Germinal center (tissue), 1 donor: ENCODE measurements around the gene DYNAP.

Experiments
- DNase-seq: peaks from one replicate; pipeline ENCODE4 v3.0.0; 2012; ENCODE audit warnings: mixed read lengths, low spot score

The DYNAP gene

DNA sequence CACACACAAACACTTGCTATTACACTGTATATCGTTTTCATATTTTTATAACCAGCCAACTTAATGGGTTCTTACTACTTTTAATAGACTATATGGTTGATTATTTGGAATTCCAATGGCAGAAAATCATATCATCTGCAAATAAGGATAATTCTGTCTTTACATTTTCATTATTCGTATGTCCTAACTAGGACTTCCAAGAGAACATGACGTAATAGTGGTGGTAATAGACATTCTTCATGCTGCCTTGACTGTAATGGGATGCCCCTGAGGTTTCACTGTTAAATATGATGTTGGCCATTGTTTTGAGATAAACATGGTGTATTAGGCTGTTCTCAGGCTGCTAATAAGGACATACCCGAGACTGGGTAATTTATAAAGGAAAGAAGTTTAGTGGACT, 45.2 kb downstream of the DYNAP start:
- no peak for DNase-seq

DNA sequence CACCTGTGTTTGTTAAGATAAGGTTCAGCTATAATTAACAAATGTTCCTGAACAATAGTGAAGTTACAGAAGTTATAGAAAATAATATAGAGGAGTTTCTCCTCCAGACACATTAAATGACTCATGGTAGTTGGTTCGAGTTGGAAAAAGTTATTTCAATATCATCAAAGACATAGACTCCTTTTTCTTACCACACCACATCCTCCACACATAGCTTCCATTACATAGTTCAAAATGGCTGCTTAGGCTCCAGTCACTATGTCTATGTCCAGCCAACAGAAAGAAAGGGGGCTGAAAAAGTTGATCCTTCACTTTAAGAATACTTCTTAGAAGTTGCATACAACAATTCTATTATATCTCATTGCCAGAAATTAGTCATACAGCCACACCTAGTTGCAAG, 50.7 kb downstream of the DYNAP start:
- DNase-seq, result no peak

DNA sequence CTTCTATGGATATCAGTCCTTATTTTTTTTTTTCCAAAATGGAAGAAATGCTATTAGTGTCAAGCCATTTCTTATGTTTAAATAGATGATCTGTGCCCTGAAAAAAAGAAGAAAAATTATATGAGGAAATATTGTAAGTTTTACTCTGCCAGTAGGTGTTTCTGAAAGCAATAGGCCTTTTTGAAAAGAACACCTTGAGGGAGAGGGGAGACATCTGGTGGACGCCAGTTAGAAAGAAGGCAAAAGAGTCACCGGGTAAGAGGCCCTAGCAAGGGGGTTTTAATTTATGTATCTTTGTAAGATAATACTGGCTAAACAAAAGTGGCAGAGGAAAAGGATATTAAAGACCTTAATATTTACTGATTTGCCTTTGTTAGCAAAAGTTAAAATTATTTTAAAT, 56.1 kb downstream of the DYNAP start:
- no peak for DNase-seq
